Liver (tissue), 9 donors: ENCODE measurements around the gene LRRTM3. TPM values are rescaled to one million over a fixed set of nuclear protein-coding genes. Genes with fewer than 3 reads are reported as not detected.

Source experiments
- DNase-seq: peaks from one replicate; pipeline ENCODE4 v3.0.0-alpha.2; 2017; ENCODE audit warnings: low spot score
- H3K27ac ChIP-seq, 2 donors: one replicate each; pipeline ENCODE4 v1.7.0; 2013; ENCODE audit warnings: inconsistent platforms in 2 of 2, low read length in 2 of 2, control low read depth in 1 of 2, low read depth in 1 of 2, mild to moderate bottlenecking in 1 of 2
- H3K27me3 ChIP-seq, 4 donors: one replicate each; pipeline versions ENCODE4 v1.6.1 to v1.7.0; 2013; ENCODE audit warnings: low read length in 3 of 4, inconsistent platforms in 1 of 4, mild to moderate bottlenecking in 1 of 4, moderate library complexity in 1 of 4; ENCODE audit not compliant: control insufficient read depth in 4 of 4, insufficient read depth in 4 of 4
- H3K36me3 ChIP-seq, 4 donors: one replicate each; pipeline versions ENCODE4 v1.6.1 to v1.7.0; 2013; ENCODE audit warnings: low read length in 3 of 4, mild to moderate bottlenecking in 3 of 4, low read depth in 1 of 4, moderate library complexity in 1 of 4; ENCODE audit not compliant: control insufficient read depth in 4 of 4, insufficient read depth in 3 of 4
- H3K4me1 ChIP-seq, 4 donors: one replicate each; pipeline versions ENCODE4 v1.6.1 to v1.7.0; 2013; ENCODE audit warnings: low read length in 3 of 4, mild to moderate bottlenecking in 3 of 4, moderate library complexity in 1 of 4; ENCODE audit not compliant: control insufficient read depth in 4 of 4, insufficient read depth in 4 of 4
- H3K4me3 ChIP-seq, 3 donors: one replicate each; pipeline versions ENCODE4 v1.6.1 to v1.7.0; 2013; ENCODE audit warnings: low read length in 3 of 3, control low read depth in 1 of 3, low read depth in 1 of 3, mild to moderate bottlenecking in 1 of 3
- H3K9ac ChIP-seq, 2 donors: one replicate each; pipeline ENCODE4 v1.7.0; 2013; ENCODE audit warnings: low read length in 2 of 2, mild to moderate bottlenecking in 2 of 2, moderate library complexity in 2 of 2, control low read depth in 1 of 2, low read depth in 1 of 2
- H3K9me3 ChIP-seq, 4 donors: one replicate each; pipeline versions ENCODE4 v1.6.1 to v1.7.0; 2013; ENCODE audit warnings: low read length in 3 of 4; ENCODE audit not compliant: control insufficient read depth in 4 of 4
- EGR1 ChIP-seq, 2 donors: IDR thresholded peaks; 2 replicates each; pipeline ENCODE4 v1.6.1; 2016 to 2018; ENCODE audit warnings: antibody characterized with exemption in 2 of 2, low read depth in 2 of 2
- FOXA1 ChIP-seq: IDR thresholded peaks from 2 replicates; pipeline ENCODE4 v1.6.1; 2016; ENCODE audit warnings: antibody characterized with exemption
- FOXA2 ChIP-seq: IDR thresholded peaks from 2 replicates; pipeline ENCODE4 v1.6.1; 2016; ENCODE audit warnings: antibody characterized with exemption
- GABPA ChIP-seq, 2 donors: IDR thresholded peaks in 1 of 2; conservative IDR thresholded peaks in 1 of 2; 2 replicates each; pipeline ENCODE4 v1.6.1; 2016; ENCODE audit warnings: antibody characterized with exemption in 2 of 2, mild to moderate bottlenecking in 1 of 2, moderate library complexity in 1 of 2
- HNF4A ChIP-seq, 2 donors: conservative IDR thresholded peaks; 2 replicates each; pipeline ENCODE4 v1.6.1; 2016; ENCODE audit warnings: antibody characterized with exemption in 2 of 2, mild to moderate bottlenecking in 2 of 2
- HNF4G ChIP-seq: IDR thresholded peaks from 2 replicates; pipeline ENCODE4 v1.6.1; 2016; ENCODE audit warnings: antibody characterized with exemption
- JUND ChIP-seq, 2 donors: IDR thresholded peaks; 2 replicates each; pipeline ENCODE4 v1.6.1; 2016; ENCODE audit warnings: antibody characterized with exemption in 2 of 2
- NR2F2 ChIP-seq: IDR thresholded peaks from 2 replicates; pipeline ENCODE4 v1.6.1; 2016; ENCODE audit warnings: antibody characterized with exemption
- RAD21 ChIP-seq, 2 donors: IDR thresholded peaks; 2 replicates each; pipeline ENCODE4 v1.6.1; 2016; ENCODE audit warnings: antibody characterized with exemption in 2 of 2, mild to moderate bottlenecking in 2 of 2
- RXRA ChIP-seq, 2 donors: IDR thresholded peaks; 2 replicates each; pipeline ENCODE4 v1.6.1; 2017 to 2018; ENCODE audit warnings: antibody characterized with exemption in 2 of 2, mild to moderate bottlenecking in 1 of 2
- SP1 ChIP-seq: IDR thresholded peaks from 2 replicates; pipeline ENCODE4 v1.6.1; 2018; ENCODE audit warnings: antibody characterized with exemption, mild to moderate bottlenecking
- TAF1 ChIP-seq: conservative IDR thresholded peaks from 2 replicates; pipeline ENCODE4 v1.6.1; 2016; ENCODE audit warnings: antibody characterized with exemption, mild to moderate bottlenecking
- YY1 ChIP-seq: IDR thresholded peaks from 2 replicates; pipeline ENCODE4 v1.6.1; 2016; ENCODE audit warnings: antibody characterized with exemption, mild to moderate bottlenecking
- WGBS: extraction: QIAGEN DNeasy Blood & Tissue Kit; methylation state at CpG from one replicate; pipeline ENCODE4 v1.1.7; 2013; 5-methylcytosine and 5-hydroxymethylcytosine counted together
- polyA plus RNA-seq, 2 donors: library from polyadenylated mRNA; stranded (reverse) in 1 of 2; unstranded in 1 of 2; fragments of 200-250 nt in 1 of 2; fragments of >200 nt in 1 of 2; fragmentation: Nextera tagmentation in 1 of 2; extraction: Ambion mirVana in 1 of 2; gene quantifications; one replicate each; pipeline versions ENCODE4 v1.2.1 to v1.2.3, GENCODE V29; 2013 to 2015
- total RNA-seq, 2 donors: library from RNA; depleted of rRNA; stranded (reverse); fragments of >200 nt; gene quantifications; one replicate each; pipeline ENCODE4 v1.2.3, GENCODE V29; 2014
- TF ChIP-seq, protein P1 (sequence below): IDR thresholded peaks from 2 replicates; pipeline ENCODE4 v1.6.1; 2016; ENCODE audit warnings: antibody characterized with exemption
- TF ChIP-seq, protein P2 (sequence below): fragments of 150-350 bp; IDR thresholded peaks from 2 replicates; pipeline ENCODE4 v1.5.1; 2017; ENCODE audit warnings: improper control_type of control experiment, low read depth, low read length; ENCODE audit not compliant: missing input control
- TF ChIP-seq, protein P3 (sequence below): IDR thresholded peaks from 2 replicates; pipeline ENCODE4 v1.6.1; 2016; ENCODE audit warnings: antibody characterized with exemption, mild to moderate bottlenecking
- TF ChIP-seq, protein P4 (sequence below): IDR thresholded peaks from 2 replicates; pipeline ENCODE4 v1.6.1; 2016; ENCODE audit warnings: antibody characterized with exemption
- TF ChIP-seq, protein P5 (sequence below): IDR thresholded peaks from 2 replicates; pipeline ENCODE4 v1.6.1; 2016; ENCODE audit warnings: antibody characterized with exemption
- donor health status: healthy.
- donor health status: healthy.
- donor health status: healthy.
- donor health status: healthy.
- donor health status: healthy.

The LRRTM3 gene
- total and polyA plus RNA-seq, 4 donors: 0.67 TPM; not detected in 3

DNA sequence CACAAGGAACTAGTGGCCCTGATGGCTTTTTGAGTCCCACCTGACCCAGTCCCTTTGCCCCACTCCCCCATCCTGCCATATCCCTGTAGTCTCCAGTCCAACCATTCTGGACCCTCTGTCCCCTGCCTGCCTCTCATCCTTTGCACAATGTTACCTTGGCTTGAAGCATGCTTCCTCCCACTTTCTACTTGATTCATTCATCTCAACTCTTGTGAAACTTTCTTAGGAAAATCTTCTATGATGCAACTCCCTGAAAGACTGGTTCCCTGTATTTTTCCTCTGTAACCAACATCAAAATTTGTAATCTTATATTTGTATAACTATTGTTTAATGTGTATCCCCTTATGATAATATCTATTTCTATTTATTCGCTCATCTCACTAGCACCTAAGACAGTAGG lies 151.5 kb downstream of the LRRTM3 start:
- Histone ChIP-seq H3K9me3 (no peaks in the 10 kb centered on the region), H3K36me3 (no peaks in the 10 kb centered on the region), H3K4me3 (no peak overlapping the region), H3K4me1 (peaks cover 0 to 17% (median 5%) of the 10 kb centered on the region in 4 donors), H3K9ac (no peak overlapping the region), H3K27me3 (no peaks in the 10 kb centered on the region), H3K27ac (no peak overlapping the region)
- no peak for DNase-seq
- TF ChIP-seq HNF4A (conservative IDR thresholded peaks at IDR 0.05) (no peak), SP1 (no peak), RAD21 (IDR thresholded peaks at IDR 0.05) (no peak), GABPA (IDR thresholded peaks at IDR 0.05 in 1 of 2, conservative IDR thresholded peaks at IDR 0.05 in 1 of 2) (no peak), EGR1 (IDR thresholded peaks at IDR 0.05; ENCODE audit: low read depth in 2 of 2) (no peak), FOXA1 (no peak), YY1 (no peak), FOXA2 (no peak), HNF4G (no peak), NR2F2 (no peak), JUND (IDR thresholded peaks at IDR 0.05) (no peak), RXRA (IDR thresholded peaks at IDR 0.05) (no peak), TAF1 (no peak)
- TF ChIP-seq, protein P1, sequence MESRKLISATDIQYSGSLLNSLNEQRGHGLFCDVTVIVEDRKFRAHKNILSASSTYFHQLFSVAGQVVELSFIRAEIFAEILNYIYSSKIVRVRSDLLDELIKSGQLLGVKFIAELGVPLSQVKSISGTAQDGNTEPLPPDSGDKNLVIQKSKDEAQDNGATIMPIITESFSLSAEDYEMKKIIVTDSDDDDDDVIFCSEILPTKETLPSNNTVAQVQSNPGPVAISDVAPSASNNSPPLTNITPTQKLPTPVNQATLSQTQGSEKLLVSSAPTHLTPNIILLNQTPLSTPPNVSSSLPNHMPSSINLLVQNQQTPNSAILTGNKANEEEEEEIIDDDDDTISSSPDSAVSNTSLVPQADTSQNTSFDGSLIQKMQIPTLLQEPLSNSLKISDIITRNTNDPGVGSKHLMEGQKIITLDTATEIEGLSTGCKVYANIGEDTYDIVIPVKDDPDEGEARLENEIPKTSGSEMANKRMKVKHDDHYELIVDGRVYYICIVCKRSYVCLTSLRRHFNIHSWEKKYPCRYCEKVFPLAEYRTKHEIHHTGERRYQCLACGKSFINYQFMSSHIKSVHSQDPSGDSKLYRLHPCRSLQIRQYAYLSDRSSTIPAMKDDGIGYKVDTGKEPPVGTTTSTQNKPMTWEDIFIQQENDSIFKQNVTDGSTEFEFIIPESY: no peak
- TF ChIP-seq, protein P2, sequence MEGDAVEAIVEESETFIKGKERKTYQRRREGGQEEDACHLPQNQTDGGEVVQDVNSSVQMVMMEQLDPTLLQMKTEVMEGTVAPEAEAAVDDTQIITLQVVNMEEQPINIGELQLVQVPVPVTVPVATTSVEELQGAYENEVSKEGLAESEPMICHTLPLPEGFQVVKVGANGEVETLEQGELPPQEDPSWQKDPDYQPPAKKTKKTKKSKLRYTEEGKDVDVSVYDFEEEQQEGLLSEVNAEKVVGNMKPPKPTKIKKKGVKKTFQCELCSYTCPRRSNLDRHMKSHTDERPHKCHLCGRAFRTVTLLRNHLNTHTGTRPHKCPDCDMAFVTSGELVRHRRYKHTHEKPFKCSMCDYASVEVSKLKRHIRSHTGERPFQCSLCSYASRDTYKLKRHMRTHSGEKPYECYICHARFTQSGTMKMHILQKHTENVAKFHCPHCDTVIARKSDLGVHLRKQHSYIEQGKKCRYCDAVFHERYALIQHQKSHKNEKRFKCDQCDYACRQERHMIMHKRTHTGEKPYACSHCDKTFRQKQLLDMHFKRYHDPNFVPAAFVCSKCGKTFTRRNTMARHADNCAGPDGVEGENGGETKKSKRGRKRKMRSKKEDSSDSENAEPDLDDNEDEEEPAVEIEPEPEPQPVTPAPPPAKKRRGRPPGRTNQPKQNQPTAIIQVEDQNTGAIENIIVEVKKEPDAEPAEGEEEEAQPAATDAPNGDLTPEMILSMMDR: no peak
- TF ChIP-seq, protein P3, sequence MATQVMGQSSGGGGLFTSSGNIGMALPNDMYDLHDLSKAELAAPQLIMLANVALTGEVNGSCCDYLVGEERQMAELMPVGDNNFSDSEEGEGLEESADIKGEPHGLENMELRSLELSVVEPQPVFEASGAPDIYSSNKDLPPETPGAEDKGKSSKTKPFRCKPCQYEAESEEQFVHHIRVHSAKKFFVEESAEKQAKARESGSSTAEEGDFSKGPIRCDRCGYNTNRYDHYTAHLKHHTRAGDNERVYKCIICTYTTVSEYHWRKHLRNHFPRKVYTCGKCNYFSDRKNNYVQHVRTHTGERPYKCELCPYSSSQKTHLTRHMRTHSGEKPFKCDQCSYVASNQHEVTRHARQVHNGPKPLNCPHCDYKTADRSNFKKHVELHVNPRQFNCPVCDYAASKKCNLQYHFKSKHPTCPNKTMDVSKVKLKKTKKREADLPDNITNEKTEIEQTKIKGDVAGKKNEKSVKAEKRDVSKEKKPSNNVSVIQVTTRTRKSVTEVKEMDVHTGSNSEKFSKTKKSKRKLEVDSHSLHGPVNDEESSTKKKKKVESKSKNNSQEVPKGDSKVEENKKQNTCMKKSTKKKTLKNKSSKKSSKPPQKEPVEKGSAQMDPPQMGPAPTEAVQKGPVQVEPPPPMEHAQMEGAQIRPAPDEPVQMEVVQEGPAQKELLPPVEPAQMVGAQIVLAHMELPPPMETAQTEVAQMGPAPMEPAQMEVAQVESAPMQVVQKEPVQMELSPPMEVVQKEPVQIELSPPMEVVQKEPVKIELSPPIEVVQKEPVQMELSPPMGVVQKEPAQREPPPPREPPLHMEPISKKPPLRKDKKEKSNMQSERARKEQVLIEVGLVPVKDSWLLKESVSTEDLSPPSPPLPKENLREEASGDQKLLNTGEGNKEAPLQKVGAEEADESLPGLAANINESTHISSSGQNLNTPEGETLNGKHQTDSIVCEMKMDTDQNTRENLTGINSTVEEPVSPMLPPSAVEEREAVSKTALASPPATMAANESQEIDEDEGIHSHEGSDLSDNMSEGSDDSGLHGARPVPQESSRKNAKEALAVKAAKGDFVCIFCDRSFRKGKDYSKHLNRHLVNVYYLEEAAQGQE: no peak
- TF ChIP-seq, protein P4, sequence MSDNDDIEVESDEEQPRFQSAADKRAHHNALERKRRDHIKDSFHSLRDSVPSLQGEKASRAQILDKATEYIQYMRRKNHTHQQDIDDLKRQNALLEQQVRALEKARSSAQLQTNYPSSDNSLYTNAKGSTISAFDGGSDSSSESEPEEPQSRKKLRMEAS: no peak
- TF ChIP-seq, protein P5, sequence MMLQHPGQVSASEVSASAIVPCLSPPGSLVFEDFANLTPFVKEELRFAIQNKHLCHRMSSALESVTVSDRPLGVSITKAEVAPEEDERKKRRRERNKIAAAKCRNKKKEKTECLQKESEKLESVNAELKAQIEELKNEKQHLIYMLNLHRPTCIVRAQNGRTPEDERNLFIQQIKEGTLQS: no peak
- 96% methylated on average over 1 of the region's 1 CpG for WGBS
